Measurements from ENCODE around the gene SCN4B.
A peak's percentile ranks its signal among the peaks of the same experiment; 100 is the strongest.

The SCN4B gene

GRCh38 chr11:118128310-118128709, 24.3 kb downstream of the SCN4B start:
- no peak for DNase-seq

- DNase-seq: no peak
Measured at GRCh38 chr11:118126082-118126838, 26.4 kb downstream of the SCN4B start.

DNA sequence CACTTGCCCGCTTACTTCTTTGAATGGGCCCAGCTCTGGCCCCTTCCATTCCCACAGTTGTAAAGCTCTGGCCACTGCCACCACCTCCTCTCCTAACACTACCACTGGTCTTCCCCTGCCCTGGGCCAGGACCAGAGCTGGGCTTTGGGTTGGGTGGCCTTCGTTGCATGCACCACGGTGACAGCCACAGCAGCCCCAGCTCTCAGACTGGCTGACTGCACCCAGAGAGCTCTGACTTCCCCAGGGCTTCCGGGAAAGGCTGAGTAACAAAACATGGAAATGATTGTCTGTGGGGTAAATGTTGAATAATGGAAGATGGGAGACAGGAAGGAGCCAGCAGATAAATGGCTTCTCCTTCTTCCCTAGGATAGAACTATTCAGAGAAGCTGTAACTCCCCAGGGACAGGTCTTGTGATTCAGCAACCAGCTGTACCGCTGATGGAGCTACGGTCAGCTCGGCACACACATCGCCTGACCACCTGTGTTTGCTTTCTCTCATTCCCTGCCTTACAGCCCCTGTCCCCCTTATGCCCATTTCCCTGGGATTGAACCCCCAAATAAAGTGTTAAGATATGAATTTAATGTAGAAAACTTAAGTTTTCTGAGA, 27.6 kb downstream of the SCN4B start:
- DNase-seq: no peak

- no peak for DNase-seq
Measured at GRCh38 chr11:118120793-118121192, 31.8 kb downstream of the SCN4B start.

DNA sequence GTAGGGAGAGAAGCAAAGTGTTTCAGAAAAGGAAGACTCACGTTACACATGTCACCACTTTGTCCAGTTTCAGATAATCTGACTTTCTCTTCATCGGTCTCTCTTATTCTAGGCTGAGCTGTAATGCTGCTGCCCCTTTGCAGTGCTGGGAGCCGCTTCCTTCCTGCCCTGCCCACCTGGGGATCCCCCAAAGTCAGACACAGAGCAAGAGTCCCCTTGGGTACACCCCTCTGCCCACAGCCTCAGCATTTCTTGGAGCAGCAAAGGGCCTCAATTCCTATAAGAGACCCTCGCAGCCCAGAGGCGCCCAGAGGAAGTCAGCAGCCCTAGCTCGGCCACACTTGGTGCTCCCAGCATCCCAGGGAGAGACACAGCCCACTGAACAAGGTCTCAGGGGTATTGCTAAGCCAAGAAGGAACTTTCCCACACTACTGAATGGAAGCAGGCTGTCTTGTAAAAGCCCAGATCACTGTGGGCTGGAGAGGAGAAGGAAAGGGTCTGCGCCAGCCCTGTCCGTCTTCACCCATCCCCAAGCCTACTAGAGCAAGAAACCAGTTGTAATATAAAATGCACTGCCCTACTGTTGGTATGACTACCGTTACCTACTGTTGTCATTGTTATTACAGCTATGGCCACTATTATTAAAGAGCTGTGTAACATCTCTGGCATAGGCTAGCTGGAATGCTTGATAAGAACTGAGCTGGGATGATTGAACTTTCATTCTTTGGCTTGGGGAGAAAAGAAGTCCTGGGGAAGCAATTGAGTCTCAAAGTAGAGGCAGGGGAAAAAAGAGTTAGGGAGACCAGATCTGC, 34.6 kb downstream of the SCN4B start:
- peak; percentile 20 for DNase-seq

DNA sequence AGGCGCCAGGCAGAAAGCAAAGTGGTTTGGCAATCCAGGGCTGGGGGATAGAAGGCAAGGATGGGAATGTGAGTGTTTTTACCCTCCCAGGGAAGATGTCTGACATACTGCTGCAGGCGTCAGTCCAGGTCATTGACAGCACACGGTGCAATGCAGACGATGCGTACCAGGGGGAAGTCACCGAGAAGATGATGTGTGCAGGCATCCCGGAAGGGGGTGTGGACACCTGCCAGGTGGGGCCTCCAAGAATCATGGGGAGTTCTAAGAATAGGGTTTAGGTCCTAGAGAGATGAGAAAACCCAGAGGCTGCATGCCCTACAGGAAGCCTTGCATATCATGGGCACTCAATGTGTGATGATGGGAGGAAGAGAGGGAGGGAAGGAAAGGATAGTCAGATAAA, 37.6 kb downstream of the SCN4B start:
- peak; percentile 14 for DNase-seq

DNA sequence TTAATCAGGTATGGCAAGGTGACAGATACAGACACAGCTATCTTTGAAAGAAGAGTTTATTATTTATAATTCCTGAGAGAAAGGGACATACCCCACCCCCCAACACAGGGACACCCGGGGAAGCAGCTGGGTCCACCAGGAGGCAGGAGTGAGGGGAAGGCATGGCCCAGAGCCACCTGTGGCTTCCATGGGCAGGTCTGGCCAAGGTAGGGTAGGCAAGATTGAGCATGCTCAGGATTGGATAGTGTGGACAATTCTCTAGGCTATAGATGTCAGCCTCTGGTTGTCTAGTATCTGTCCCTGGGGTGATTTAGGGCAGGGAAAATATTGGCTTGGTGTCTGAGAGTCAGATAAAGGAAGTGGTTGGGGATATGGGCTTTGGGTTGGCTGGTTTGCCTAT, 38.4 kb downstream of the SCN4B start:
- no peak for DNase-seq

DNA sequence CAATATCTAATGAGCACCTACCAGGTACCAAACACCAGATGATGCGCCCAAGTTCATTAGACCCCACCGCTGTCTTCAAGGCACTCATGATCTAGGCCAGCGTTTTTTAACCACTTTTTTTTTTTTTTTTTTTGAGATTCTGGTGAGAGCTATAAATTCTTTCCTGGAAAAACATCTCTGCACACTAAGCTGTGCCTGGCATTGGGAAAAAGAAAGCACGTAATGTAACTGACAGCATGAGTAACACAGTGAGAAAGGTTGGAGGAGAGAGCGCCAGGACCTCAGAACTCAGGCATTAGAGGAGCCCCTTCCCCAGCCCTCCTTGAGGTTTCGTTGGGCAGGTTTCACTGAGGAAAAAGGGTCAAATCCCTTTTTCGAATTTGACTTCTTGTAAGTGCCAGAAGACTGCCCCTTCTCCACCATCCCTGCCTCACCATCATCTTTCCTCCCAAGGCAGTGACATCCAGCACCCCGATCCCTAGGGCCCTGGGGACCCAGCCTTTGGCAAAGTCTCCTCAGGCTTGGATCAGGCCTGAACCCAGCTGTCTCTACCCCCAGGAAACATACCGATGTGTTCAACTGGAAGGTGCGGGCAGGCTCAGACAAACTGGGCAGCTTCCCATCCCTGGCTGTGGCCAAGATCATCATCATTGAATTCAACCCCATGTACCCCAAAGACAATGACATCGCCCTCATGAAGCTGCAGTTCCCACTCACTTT, 39.8 kb downstream of the SCN4B start:
- DNase-seq: no peak

DNA sequence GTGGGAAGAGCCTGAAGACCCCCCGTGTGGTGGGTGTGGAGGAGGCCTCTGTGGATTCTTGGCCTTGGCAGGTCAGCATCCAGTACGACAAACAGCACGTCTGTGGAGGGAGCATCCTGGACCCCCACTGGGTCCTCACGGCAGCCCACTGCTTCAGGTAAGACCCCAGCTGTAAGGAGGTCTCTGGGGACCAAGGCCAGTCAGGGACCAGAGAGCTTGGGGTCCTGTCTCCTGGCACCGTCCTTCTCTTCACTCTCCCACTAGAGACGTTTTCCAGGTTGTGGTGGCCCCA, 40.9 kb downstream of the SCN4B start:
- no peak for DNase-seq

DNA sequence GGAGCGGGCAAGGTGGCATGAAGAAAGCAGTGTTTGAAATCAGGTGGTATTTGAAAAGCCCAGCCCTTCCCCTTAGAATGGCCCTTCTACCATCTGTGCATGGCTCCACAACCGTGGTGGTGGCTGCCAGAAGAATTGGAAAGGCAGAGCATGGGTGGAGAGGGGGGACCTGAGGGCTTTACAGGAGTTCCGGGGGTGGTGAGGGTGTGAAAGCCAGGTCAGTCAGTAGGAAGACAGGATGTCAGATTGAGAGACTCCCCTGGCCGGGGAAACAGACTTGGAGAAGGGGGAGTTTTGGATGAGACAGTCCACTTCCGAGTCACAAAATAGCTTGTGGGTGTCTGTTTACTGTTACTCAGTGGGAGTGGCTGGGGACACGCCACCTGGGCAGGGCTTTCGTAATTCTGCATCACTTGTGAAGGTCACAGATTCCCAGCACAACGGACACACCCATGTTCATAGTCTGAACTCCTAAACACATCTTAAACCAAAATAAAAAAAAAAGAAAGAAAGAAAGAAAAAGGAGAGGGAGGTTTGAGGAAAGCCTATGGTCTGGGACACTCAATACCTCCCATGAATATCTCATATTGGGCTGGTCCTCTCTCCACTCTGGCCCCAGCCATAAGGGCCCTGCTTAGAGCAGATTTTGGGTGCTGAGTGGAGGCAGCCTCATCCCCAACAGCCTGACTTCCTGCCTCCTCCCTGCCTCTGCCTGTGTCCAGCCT, 41.4 kb downstream of the SCN4B start:
- DNase-seq: no peak

- no peak for DNase-seq
Measured at GRCh38 chr11:118109231-118109630, 43.4 kb downstream of the SCN4B start.

- DNase-seq: no peak
Measured at GRCh38 chr11:118108513-118108912, 44.1 kb downstream of the SCN4B start.

DNA sequence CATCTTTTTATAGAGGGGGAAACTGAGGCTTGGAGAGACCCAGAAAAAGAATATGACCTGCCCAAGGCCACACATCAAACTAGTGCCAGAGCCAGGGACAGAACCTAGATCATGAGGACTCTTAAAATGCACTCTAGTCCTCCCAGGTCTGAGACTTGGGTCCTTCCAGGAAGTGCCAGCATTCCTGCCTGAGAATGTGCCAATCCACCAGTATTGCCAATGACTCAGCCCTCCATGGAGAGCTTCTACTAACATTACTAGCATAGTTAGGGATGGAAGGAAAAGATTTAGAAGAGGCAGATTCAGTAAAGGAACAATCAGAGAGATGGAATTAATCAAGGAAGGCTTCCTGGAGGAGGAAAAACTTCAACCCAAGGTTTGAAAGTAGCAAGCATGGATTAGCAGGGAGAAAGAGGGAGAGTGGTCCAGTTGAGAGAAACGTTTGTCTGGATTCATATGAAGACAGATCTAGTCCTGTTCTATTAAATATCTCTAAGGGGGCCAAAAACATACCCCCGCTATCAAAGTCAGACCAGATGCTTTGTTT, 45.8 kb downstream of the SCN4B start:
- DNase-seq: no peak

DNA sequence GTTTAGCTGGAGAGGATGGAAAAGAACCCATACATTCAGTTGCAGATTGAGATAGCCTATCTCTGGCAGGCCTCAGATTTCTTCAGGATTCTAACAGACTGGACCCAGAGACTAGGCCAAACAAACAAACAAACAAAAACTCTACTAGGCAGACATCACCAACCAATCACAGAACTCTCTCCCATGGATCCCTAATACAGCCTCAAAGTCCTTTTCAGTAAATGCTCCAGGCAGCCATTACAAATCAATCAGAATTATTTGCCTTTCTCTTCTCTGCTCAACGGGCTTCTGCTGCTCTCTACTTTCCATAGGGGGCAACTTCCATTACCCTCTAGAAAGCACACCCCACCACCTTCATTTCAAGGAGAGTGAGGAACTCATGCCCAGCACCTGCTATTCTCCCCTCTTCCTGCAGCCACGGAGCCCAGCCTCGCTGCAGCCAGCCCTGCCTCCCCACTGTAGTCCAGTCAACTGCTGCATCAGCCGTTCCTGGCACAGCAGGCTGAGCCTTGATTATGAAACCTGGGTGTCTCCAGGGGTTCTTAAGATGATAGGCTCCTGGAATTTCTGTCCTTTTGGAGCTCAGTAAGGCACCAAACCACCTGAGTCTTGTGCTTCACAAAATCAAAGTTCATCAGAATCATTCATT, 46.8 kb downstream of the SCN4B start:
- DNase-seq: no peak

- DNase-seq: no peak
Measured at GRCh38 chr11:118104491-118104890, 48.1 kb downstream of the SCN4B start.

DNA sequence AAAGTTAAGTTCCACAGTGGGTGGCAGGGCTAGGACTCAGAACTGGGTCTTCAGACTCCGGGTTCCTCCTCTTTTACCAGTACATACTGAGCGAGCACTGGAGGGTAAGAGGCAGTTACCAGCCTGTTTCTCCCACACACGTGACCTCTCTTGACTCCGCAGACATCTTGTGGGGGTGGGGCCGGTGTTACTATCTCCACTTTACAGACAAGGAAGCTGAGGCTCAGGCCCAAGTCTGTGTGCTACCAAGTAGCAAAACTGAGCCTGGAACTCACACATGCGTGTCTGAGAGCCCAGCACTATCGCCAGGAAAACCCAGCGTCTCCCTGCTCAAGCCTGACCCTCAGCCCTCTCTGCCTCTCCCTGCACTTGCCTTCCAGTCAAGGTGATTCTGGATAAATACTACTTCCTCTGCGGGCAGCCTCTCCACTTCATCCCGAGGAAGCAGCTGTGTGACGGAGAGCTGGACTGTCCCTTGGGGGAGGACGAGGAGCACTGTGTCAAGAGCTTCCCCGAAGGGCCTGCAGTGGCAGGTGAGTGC, 49.8 kb downstream of the SCN4B start:
- DNase-seq: no peak

DNA sequence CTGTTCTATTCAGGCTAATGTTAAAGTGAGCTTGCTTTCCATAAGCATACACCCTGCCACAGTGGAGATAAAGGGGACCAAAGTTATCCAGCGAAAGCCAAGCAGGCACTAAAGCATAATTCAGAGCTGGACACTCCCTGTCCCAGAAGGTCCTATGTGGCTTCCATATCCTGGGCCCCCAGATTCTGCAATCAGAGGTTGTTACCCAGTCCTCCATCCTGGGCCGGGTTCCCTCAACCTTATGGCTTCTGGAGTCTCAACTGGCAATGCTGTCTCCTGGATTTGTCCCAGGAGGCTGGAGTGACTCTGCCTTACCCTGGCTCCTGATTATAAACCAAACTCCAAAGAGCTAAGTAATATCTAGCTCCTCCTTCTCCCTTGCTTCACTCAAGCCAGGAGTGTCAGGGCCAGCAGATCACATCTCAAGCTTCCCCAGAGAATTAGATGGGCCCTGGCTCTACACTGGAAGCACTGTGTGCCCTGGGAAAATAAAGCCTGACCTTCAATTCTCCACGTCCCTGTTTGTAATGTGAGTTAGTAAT, 51.9 kb downstream of the SCN4B start:
- no peak for DNase-seq

GRCh38 chr11:118099838-118100556, 52.6 kb downstream of the SCN4B start:
- DNase-seq: no peak

DNA sequence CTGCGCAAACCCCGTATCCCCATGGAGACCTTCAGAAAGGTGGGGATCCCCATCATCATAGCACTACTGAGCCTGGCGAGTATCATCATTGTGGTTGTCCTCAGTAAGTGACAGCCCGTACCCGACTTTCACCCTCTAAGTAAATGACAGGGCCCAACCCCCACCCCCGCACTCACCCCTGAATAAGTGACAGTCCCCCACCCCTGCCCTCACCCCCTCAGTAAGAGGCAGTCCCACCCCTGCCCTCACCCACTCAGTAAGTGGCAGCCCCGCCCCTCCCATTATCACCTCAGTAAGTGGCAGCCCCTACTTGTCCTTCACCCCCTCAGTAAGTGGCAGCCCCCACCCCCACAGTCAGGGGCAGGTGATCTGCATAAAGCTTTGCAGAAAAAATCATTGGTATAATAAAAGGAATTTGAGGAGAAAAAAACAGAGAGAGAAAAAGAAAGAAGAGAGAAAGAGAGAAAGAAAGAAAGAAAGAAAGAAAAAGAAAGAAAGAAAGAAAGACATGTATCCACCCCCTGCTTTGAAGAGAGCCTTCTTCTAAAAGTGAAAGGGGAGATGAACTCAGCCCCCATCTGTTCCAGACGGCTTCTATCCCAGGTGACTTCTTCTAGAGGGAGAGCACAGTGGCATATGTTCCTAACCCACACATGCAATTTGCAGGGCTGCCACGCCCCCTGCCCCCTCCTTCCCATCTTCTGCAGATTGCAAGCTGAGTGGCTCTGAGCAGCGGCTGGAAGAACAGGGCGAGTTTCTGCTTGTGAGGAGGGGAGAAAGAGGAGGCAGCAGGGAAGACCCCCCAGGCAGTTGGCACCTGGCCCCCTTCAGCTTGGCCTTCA, 53.4 kb downstream of the SCN4B start:
- DNase-seq: no peak

- DNase-seq: no peak
Measured at GRCh38 chr11:118095967-118096367, 56.7 kb downstream of the SCN4B start.
